DND-41 (cell line): ENCODE data around the gene ACR.
"Not testable (repeated sequence)": the region's sequence is repeated elsewhere in the genome, so short reads cannot be mapped to it uniquely, and the experiment has no call there.

Experiments used
- ATAC-seq: fragments of 200-7000 bp; cut with Tn5 transposase; 3 replicates; pipeline ENCODE4 v1.9.1; 2021; ENCODE audit warnings: low read depth; ENCODE audit not compliant: insufficient read depth
- DNase-seq: peaks from one replicate; pipeline ENCODE4 v3.0.0-alpha.2; 2020
- H2AFZ ChIP-seq: 2 replicates; pipeline ENCODE4 v1.6.0; 2012; ENCODE audit warnings: low read depth, low read length
- H3K27ac ChIP-seq: 2 replicates; pipeline ENCODE4 v1.5.1; 2012; ENCODE audit warnings: low read length, inconsistent platforms
- H3K27me3 ChIP-seq: fragments of 200-600 bp; sonication (generic); 2 replicates; pipeline ENCODE4 v1.6.0; 2012; ENCODE audit warnings: low read length, mild to moderate bottlenecking, inconsistent platforms; ENCODE audit not compliant: insufficient read depth, poor library complexity
- H3K36me3 ChIP-seq: 2 replicates; pipeline ENCODE4 v1.5.1; 2012; ENCODE audit warnings: low read length, inconsistent platforms; ENCODE audit not compliant: insufficient read depth
- H3K4me1 ChIP-seq: 2 replicates; pipeline ENCODE4 v1.5.1; 2012; ENCODE audit warnings: mild to moderate bottlenecking, low read length; ENCODE audit not compliant: insufficient read depth
- H3K4me2 ChIP-seq: 2 replicates; pipeline ENCODE4 v1.6.0; 2012; ENCODE audit warnings: mild to moderate bottlenecking, moderate library complexity, low read length, inconsistent platforms; ENCODE audit not compliant: insufficient read depth
- H3K4me3 ChIP-seq, 2 experiments: fragments of 200-600 bp in 1 of 2; shearing (Covaris generic) in 1 of 2; 2 replicates each; pipeline ENCODE4 v1.5.1; 2012 to 2016; ENCODE audit warnings: inconsistent platforms in 2 of 2, low read length in 2 of 2, mild to moderate bottlenecking in 2 of 2, low read depth in 1 of 2, moderate library complexity in 1 of 2
- H3K79me2 ChIP-seq: 2 replicates; pipeline ENCODE4 v1.6.0; 2012; ENCODE audit warnings: low read length, inconsistent platforms; ENCODE audit not compliant: insufficient read depth
- H3K9ac ChIP-seq: 2 replicates; pipeline ENCODE4 v1.6.0; 2012; ENCODE audit warnings: low read depth, mild to moderate bottlenecking, inconsistent platforms, low read length, moderate library complexity
- H3K9me3 ChIP-seq: 2 replicates; pipeline ENCODE4 v1.5.1; 2012; ENCODE audit warnings: low read length, moderate library complexity, mild to moderate bottlenecking, inconsistent platforms; ENCODE audit not compliant: insufficient read depth, severe bottlenecking
- H4K20me1 ChIP-seq: 2 replicates; pipeline ENCODE4 v1.6.0; 2012; ENCODE audit warnings: low read length; ENCODE audit not compliant: insufficient read depth
- CTCF ChIP-seq: IDR thresholded peaks from 2 replicates; pipeline ENCODE4 v1.5.1; 2012; ENCODE audit warnings: borderline replicate concordance, low read length, moderate library complexity, mild to moderate bottlenecking; ENCODE audit not compliant: poor library complexity, severe bottlenecking; ENCODE audit errors: extremely low read depth
- EZH2 ChIP-seq: IDR thresholded peaks from 3 replicates; pipeline ENCODE4 v1.6.1; 2012; ENCODE audit warnings: borderline replicate concordance, low read depth, mild to moderate bottlenecking, moderate library complexity, low read length, inconsistent platforms; ENCODE audit not compliant: severe bottlenecking

Gene ACR

GRCh38 chr22:50738649-50739227, 734 bp downstream of the ACR start:
- H3K9me3 ChIP-seq, result no peaks in the 10 kb centered on the region
- no peak overlapping the region for H3K4me2 ChIP-seq
- H3K27me3 ChIP-seq, result peaks cover 8% of the 10 kb centered on the region
- no peaks in the 10 kb centered on the region for H3K36me3 ChIP-seq
- ATAC-seq (no peak), DNase-seq (no peak)
- H4K20me1 ChIP-seq, result no peaks in the 10 kb centered on the region
- H3K4me1 ChIP-seq, result no peaks in the 10 kb centered on the region
- H2AFZ ChIP-seq, result no peak overlapping the region
- no peak overlapping the region for H3K9ac ChIP-seq
- H3K79me2 ChIP-seq, result no peaks in the 10 kb centered on the region
- no peak overlapping the region for H3K4me3 ChIP-seq
- TF ChIP-seq CTCF (no peak), EZH2 (no peak)
- no peak overlapping the region for H3K27ac ChIP-seq

- no peaks in the 10 kb centered on the region for H3K4me1 ChIP-seq
- H2AFZ ChIP-seq, result no peak overlapping the region
- no peaks in the 10 kb centered on the region for H4K20me1 ChIP-seq
- no peak overlapping the region for H3K4me2 ChIP-seq
- ATAC-seq, result no peak
- H3K79me2 ChIP-seq, result no peaks in the 10 kb centered on the region
- H3K9me3 ChIP-seq, result no peaks in the 10 kb centered on the region
- H3K27ac ChIP-seq, result no peak overlapping the region
- H3K36me3 ChIP-seq, result no peaks in the 10 kb centered on the region
- no peak overlapping the region for H3K9ac ChIP-seq
- DNase-seq, result no peak
- TF ChIP-seq CTCF (no peak), EZH2 (no peak)
- no peak overlapping the region for H3K4me3 ChIP-seq
- H3K27me3 ChIP-seq, result peaks cover 8% of the 10 kb centered on the region
Measured at GRCh38 chr22:50739279-50739691, 1.3 kb downstream of the ACR start.

GRCh38 chr22:50739894-50740293, 1.9 kb downstream of the ACR start:
- no peaks in the 10 kb centered on the region for H3K79me2 ChIP-seq
- H3K4me3 ChIP-seq, result no peak overlapping the region
- H3K4me1 ChIP-seq, result no peaks in the 10 kb centered on the region
- DNase-seq (no peak), ATAC-seq (no peak)
- H3K9me3 ChIP-seq, result no peaks in the 10 kb centered on the region
- H3K9ac ChIP-seq, result no peak overlapping the region
- H4K20me1 ChIP-seq, result no peaks in the 10 kb centered on the region
- no peak overlapping the region for H3K4me2 ChIP-seq
- H3K27me3 ChIP-seq, result peaks cover 8% of the 10 kb centered on the region
- H3K27ac ChIP-seq, result no peak overlapping the region
- no peaks in the 10 kb centered on the region for H3K36me3 ChIP-seq
- TF ChIP-seq CTCF (no peak), EZH2 (no peak)
- no peak overlapping the region for H2AFZ ChIP-seq

- not testable (repeated sequence) for H3K36me3 ChIP-seq, ATAC-seq, H4K20me1 ChIP-seq, H3K9me3 ChIP-seq, H2AFZ ChIP-seq, H3K27me3 ChIP-seq, H3K9ac ChIP-seq, H3K27ac ChIP-seq, H3K4me3 ChIP-seq, H3K4me2 ChIP-seq, H3K4me1 ChIP-seq, DNase-seq, H3K79me2 ChIP-seq
Measured at GRCh38 chr22:50740714-50741113, 2.7 kb downstream of the ACR start.

GRCh38 chr22:50744424-50744823, 6.4 kb downstream of the ACR start:
- not testable (repeated sequence) for ATAC-seq, H3K4me3 ChIP-seq, H2AFZ ChIP-seq, H3K9ac ChIP-seq, H3K27ac ChIP-seq, H3K79me2 ChIP-seq, H3K36me3 ChIP-seq, H3K9me3 ChIP-seq, DNase-seq, H3K4me1 ChIP-seq, H3K27me3 ChIP-seq, H3K4me2 ChIP-seq, H4K20me1 ChIP-seq

- not testable (repeated sequence) for H3K9me3 ChIP-seq, H3K27me3 ChIP-seq, H3K79me2 ChIP-seq, H2AFZ ChIP-seq, H4K20me1 ChIP-seq, H3K4me1 ChIP-seq, DNase-seq, H3K36me3 ChIP-seq, H3K9ac ChIP-seq, H3K4me2 ChIP-seq, H3K27ac ChIP-seq, ATAC-seq, H3K4me3 ChIP-seq
Measured at GRCh38 chr22:50747521-50747920, 9.5 kb downstream of the ACR start.
